ENCODE results near the gene ACCS. TPM values are rescaled to one million over a fixed set of nuclear protein-coding genes. Genes with fewer than 3 reads are reported as not detected.
A peak's percentile ranks its signal among the peaks of the same experiment; 100 is the strongest.

Gene ACCS
- total RNA-seq, 1 donor from 2014 or later, result 8.1 TPM

DNA sequence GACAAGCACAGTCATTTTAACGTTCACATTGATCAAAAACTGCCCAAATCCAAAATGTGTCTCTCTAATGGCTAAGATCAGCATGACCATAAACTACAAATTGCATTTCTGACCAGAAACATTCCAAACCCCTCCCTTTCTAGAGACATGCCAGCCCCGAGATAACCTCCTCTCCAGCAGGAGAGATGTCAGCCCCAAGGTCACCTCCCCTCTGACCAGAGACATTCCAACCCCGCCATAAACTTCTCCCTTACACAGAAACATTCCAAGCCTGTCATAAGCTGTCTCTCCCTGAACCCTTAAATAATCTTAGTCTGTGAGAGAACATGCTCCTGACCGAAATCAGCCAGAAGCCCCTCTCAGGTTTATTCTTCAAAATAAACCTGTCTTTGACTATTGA lies 22.8 kb downstream of the ACCS start:
- DNase-seq (ENCODE audit: extremely low spot score in 2 of 2), result no peak
- no peak for TF ChIP-seq POLR2A (IDR thresholded peaks at IDR 0.05)
- Histone ChIP-seq H3K9me3 (no peaks in the 10 kb centered on the region), H3K4me3 (no peak overlapping the region), H3K27ac (no peak overlapping the region), H3K4me1 (no peaks in the 10 kb centered on the region), H3K27me3 (no peaks in the 10 kb centered on the region), H3K36me3 (no peaks in the 10 kb centered on the region)
- intact Hi-C loops (cut with DNase I), result no loop called here

DNA sequence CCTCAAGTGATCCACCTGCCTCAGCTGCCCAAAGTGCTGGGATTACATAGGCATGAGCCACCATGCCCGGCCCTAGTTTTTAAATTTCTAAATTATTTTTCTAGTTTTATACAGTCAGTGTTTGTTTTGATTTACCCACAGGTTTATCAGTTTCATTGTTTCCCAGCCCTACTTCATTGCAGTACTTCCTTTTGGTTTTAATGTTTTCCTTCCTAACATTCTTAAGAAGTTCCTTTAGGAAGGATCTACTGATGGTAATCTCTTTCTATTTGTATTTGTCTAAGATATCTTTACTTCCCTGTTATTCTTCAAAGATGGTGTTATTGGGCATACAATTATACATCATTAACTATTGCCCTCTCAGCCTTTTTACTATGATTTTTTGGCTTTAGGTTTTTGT lies 24.5 kb downstream of the ACCS start:
- intact Hi-C loops (cut with DNase I), result loop anchor here (5.0 kb wide), 1 partner anchor 447 kb away; no protein-coding TSS in a partner anchor
- H3K9me3 ChIP-seq, result no peaks in the 10 kb centered on the region
- no peak overlapping the region for H3K27ac ChIP-seq
- H3K36me3 ChIP-seq, result no peaks in the 10 kb centered on the region
- peaks cover 10% of the 10 kb centered on the region for H3K4me1 ChIP-seq
- H3K4me3 ChIP-seq, result no peak overlapping the region
- no peaks in the 10 kb centered on the region for H3K27me3 ChIP-seq
- TF ChIP-seq POLR2AphosphoS5 (IDR thresholded peaks at IDR 0.05; ENCODE audit: insufficient read depth in 1 of 2, low read depth in 1 of 2) (no peak), POLR2A (IDR thresholded peaks at IDR 0.05) (no peak)
- no peak for DNase-seq (ENCODE audit: extremely low spot score in 2 of 2)

DNA sequence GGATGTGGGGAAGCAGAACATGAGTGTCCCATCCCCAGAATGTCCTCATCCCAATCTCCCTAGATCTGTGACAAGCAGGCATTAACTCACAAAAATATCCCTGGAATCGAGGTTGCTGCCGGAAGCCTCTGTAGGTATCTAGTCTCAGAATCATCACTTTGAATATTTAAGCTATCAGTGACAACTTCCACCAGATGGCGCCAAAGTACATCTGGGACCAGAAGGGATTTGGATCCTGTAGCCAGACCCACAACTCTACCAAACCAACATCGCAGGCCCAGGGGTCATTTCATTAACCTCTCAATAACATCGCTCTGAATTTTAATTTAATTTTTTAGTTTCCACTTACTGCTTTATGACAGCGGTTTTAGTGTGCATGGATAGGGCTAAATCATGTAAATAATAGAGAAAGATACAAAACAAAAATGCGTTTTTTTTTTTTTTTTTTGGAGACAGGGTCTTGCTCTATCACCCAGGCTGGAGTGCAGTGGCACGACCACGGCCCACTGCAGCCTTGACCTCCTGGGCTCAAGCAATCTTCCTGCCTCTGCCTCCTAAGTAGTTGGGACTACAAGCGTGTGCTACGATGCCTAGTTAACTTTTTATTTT lies 28.3 kb downstream of the ACCS start:
- DNase-seq (ENCODE audit: extremely low spot score in 2 of 2), result no peak
- intact Hi-C loops (cut with DNase I), result loop anchor here (5.0 kb wide), 1 partner anchor 443 kb away; no protein-coding TSS in a partner anchor
- no peak for TF ChIP-seq POLR2A (IDR thresholded peaks at IDR 0.05)
- TF ChIP-seq POLR2AphosphoS5 (IDR thresholded peaks at IDR 0.05; ENCODE audit: insufficient read depth in 1 of 2, low read depth in 1 of 2), result peak in 1 of 2 donors; percentile 33
- TF ChIP-seq, protein P1, sequence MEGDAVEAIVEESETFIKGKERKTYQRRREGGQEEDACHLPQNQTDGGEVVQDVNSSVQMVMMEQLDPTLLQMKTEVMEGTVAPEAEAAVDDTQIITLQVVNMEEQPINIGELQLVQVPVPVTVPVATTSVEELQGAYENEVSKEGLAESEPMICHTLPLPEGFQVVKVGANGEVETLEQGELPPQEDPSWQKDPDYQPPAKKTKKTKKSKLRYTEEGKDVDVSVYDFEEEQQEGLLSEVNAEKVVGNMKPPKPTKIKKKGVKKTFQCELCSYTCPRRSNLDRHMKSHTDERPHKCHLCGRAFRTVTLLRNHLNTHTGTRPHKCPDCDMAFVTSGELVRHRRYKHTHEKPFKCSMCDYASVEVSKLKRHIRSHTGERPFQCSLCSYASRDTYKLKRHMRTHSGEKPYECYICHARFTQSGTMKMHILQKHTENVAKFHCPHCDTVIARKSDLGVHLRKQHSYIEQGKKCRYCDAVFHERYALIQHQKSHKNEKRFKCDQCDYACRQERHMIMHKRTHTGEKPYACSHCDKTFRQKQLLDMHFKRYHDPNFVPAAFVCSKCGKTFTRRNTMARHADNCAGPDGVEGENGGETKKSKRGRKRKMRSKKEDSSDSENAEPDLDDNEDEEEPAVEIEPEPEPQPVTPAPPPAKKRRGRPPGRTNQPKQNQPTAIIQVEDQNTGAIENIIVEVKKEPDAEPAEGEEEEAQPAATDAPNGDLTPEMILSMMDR (IDR thresholded peaks at IDR 0.05), result peak; percentile 50 to 87 (median 64)
- H3K36me3 ChIP-seq, result no peaks in the 10 kb centered on the region
- H3K27ac ChIP-seq, result no peak overlapping the region
- H3K4me3 ChIP-seq, result no peak overlapping the region
- no peaks in the 10 kb centered on the region for H3K27me3 ChIP-seq
- peaks cover 28% of the 10 kb centered on the region for H3K4me1 ChIP-seq
- no peaks in the 10 kb centered on the region for H3K9me3 ChIP-seq

DNA sequence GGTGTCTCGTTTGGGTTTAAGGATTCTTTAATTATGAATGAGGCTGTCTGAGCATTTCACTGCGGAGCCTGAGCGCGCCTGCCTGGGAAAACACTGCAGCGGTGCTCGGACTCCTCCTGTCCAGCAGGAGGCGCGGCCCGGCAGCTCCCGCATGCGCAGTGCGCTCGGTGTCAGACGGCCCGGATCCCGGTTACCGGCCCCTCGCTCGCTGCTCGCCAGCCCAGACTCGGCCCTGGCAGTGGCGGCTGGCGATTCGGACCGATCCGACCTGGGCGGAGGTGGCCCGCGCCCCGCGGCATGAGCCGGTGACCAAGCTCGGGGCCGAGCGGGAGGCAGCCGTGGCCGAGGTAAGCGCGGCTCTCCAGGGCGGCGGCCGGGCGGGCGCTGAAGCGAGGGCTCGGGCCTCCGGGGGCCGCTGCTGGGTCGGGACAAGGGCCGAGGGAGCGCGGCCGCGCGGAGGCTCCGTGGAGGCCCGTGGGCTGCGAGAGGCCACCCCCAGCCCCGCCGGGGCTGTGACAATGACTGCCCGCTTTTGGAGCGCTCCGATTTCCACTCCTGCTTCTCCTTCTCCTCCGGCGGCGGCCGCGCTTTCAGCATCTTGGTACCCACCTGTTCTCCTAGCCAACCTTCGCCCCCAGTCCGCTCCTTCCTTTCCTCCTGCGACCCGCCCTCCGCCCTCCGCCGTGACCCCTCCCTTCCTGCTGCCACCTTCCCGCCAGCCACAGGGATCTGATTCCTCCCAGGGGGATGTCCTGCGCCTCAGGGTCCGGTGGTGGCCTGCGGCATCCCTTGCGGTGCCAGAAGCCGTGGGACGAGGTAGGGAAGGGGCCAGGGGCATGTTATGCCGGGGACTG lies 29.7 kb downstream of the ACCS start, which contains the start of gene EXT2:
EXT2 (plus strand) TSS at position 173 of the 854 bp plus-strand sequence. CDS start 12,035 bp downstream, outside the sequence.
- TF ChIP-seq, protein P1 (IDR thresholded peaks at IDR 0.05), result peak; percentile 84 to 86 (median 84)
- TF ChIP-seq POLR2A (IDR thresholded peaks at IDR 0.05) (peak in 1 of 2 donors; percentile 8), POLR2AphosphoS5 (IDR thresholded peaks at IDR 0.05; ENCODE audit: insufficient read depth in 1 of 2, low read depth in 1 of 2) (peak; percentile 30 to 69)
- H3K36me3 ChIP-seq, result no peaks in the 10 kb centered on the region

DNA sequence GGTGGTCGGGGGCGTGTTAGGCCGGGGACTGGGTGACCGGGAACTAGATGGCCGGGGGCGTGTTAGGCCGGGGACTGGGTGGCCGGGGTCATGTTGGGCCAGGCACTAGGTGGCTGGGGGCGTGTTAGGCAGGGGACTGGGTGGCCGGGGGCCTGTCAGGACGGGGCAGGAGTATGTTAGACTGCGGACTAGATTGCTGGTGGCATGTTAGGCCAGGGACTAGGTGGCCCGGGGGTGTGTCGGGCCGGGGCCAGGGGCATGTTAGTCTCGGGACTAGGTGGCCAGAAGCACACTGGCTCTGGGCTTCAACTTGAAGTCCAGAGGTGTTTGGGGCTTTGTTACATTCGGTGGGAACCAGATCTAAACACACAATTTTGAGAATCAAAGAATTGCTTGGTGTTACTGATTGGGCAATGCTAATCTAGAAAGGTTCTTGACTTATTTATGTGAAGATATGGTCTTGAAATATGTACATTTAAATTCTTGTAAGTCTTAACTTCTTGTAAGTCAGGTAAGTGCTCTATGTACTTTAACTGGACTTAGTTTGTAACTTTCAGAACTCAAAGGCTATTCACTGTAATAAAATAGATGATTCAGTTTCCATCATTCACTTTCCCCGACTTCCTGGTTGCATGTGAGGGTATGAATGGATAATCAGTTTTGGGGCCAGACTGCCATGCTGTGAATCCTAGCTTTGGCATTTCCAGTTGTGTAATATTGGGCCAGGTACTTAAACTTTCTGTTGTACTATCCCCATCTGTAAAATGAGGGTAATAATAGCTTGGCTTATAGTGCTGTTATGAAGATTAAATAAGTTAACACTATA lies 30.5 kb downstream of the ACCS start:
- no peaks in the 10 kb centered on the region for H3K9me3 ChIP-seq
- H3K27me3 ChIP-seq, result no peaks in the 10 kb centered on the region
- peaks cover 28% of the 10 kb centered on the region for H3K4me1 ChIP-seq
- DNase-seq (ENCODE audit: extremely low spot score in 2 of 2), result no peak
- intact Hi-C loops (cut with DNase I), result no loop called here
- peak overlapping the region; percentile 87 for H3K27ac ChIP-seq
- TF ChIP-seq POLR2AphosphoS5 (IDR thresholded peaks at IDR 0.05; ENCODE audit: insufficient read depth in 1 of 2, low read depth in 1 of 2) (no peak), POLR2A (IDR thresholded peaks at IDR 0.05) (no peak)
- TF ChIP-seq, protein P1 (IDR thresholded peaks at IDR 0.05), result no peak
- H3K36me3 ChIP-seq, result no peaks in the 10 kb centered on the region
- peak overlapping the region; percentile 86 to 93 for H3K4me3 ChIP-seq

More for the DNA sequence above, 29.7 kb downstream of the ACCS start, which contains the start of gene EXT2:
- H3K27me3 ChIP-seq, result no peaks in the 10 kb centered on the region
- H3K9me3 ChIP-seq, result no peaks in the 10 kb centered on the region
- H3K4me1 ChIP-seq, result peaks cover 28% of the 10 kb centered on the region
- intact Hi-C loops (cut with DNase I), result no loop called here
- peak within 1 kb of the TSS; percentile 87 for H3K27ac ChIP-seq
- DNase-seq (ENCODE audit: extremely low spot score in 2 of 2), result no peak
- H3K4me3 ChIP-seq, result peak within 1 kb of the TSS; percentile 86 to 93

Measured in vagina (tissue), 2 donors.